HepG2 (cell line): ENCODE results near the gene TTC31. TPM values are rescaled to one million over a fixed set of nuclear protein-coding genes. Genes with fewer than 3 reads are reported as not detected.

ENCODE experiments used
- AGO1 ChIP-seq: fragments of 200-400 bp; formaldehyde crosslinking; IDR thresholded peaks from 2 replicates; pipeline ENCODE4 v1.6.1; 2017; ENCODE audit warnings: mild to moderate bottlenecking, low read depth, low read length, moderate library complexity; ENCODE audit not compliant: poor library complexity, severe bottlenecking
- ARHGAP35 ChIP-seq: sonication (generic); formaldehyde crosslinking; IDR thresholded peaks from 2 replicates; pipeline ENCODE4 v1.9.0; 2022; ENCODE audit warnings: mild to moderate bottlenecking, inconsistent platforms, moderate library complexity, missing genetic modification reagents, borderline replicate concordance
- EP300 ChIP-seq, 3 experiments: sonication (generic) in 1 of 3; formaldehyde crosslinking in 1 of 3; IDR thresholded peaks; 2 replicates each; pipeline versions ENCODE4 v1.5.1 to v1.6.1; 2011 to 2020; ENCODE audit warnings: low read depth in 2 of 3, low read length in 2 of 3, borderline replicate concordance in 1 of 3, improper control_type of control experiment in 1 of 3, mild to moderate bottlenecking in 1 of 3, missing genetic modification reagents in 1 of 3, moderate library complexity in 1 of 3
- HDAC1 ChIP-seq: sonication (generic); formaldehyde crosslinking; IDR thresholded peaks from 2 replicates; pipeline ENCODE4 v1.5.1; 2020; ENCODE audit warnings: mild to moderate bottlenecking, missing genetic modification reagents
- HINFP ChIP-seq: sonication (generic); formaldehyde crosslinking; IDR thresholded peaks from 2 replicates; pipeline ENCODE4 v1.4.0; 2020; ENCODE audit warnings: low read depth, mild to moderate bottlenecking, missing genetic modification reagents
- HNRNPUL1 ChIP-seq: fragments of 200-400 bp; formaldehyde crosslinking; IDR thresholded peaks from 2 replicates; pipeline ENCODE4 v1.6.1; 2017; ENCODE audit warnings: low read depth, mild to moderate bottlenecking, low read length, moderate library complexity
- MAFG ChIP-seq: sonication (generic); formaldehyde crosslinking; IDR thresholded peaks from 2 replicates; pipeline ENCODE4 v1.5.1; 2020; ENCODE audit warnings: mild to moderate bottlenecking, missing genetic modification reagents
- NFRKB ChIP-seq: fragments of 450-650 bp; IDR thresholded peaks from 2 replicates; pipeline ENCODE4 v1.6.1; 2017
- NR1H2 ChIP-seq: sonication (generic); formaldehyde crosslinking; IDR thresholded peaks from 2 replicates; pipeline ENCODE4 v1.8.1; 2022; ENCODE audit warnings: low read depth, missing genetic modification reagents, borderline replicate concordance
- PRDM4 ChIP-seq: sonication (generic); formaldehyde crosslinking; IDR thresholded peaks from 2 replicates; pipeline ENCODE4 v1.9.0; 2021; ENCODE audit warnings: missing genetic modification reagents, borderline replicate concordance
- RBFOX2 ChIP-seq: fragments of 200-400 bp; formaldehyde crosslinking; IDR thresholded peaks from 2 replicates; pipeline ENCODE4 v1.6.1; 2017; ENCODE audit warnings: low read depth, mild to moderate bottlenecking, low read length
- TSC22D2 ChIP-seq: sonication (generic); formaldehyde crosslinking; IDR thresholded peaks from 2 replicates; pipeline ENCODE4 v1.5.1; 2020; ENCODE audit warnings: missing genetic modification reagents, mild to moderate bottlenecking, borderline replicate concordance
- ZXDC ChIP-seq: sonication (generic); formaldehyde crosslinking; IDR thresholded peaks from 2 replicates; pipeline ENCODE4 v1.5.0; 2020; ENCODE audit warnings: mild to moderate bottlenecking, missing genetic modification reagents
- polyA plus RNA-seq, 8 experiments: library from polyadenylated mRNA; depleted of rRNA in 3 of 8; stranded (reverse) in 7 of 8; unstranded in 1 of 8; fragments of >200 nt; fragmentation: Illumina TruSeq in 4 of 8; extraction: Trizol in 4 of 8; gene quantifications; 2 replicates each; pipeline versions ENCODE4 v1.2.1 to v1.2.3, GENCODE V29; 2011 to 2016; ENCODE audit warnings: low read depth in 4 of 8, missing spikeins in 1 of 8, mixed read lengths in 1 of 8; ENCODE audit not compliant: insufficient read depth in 1 of 8
- total RNA-seq, 5 experiments: library from RNA; depleted of rRNA; stranded (reverse); fragments of >200 nt; fragmentation: Illumina TruSeq; extraction: Trizol; gene quantifications; 2 replicates each; pipeline ENCODE4 v1.2.3, GENCODE V29; 2016; ENCODE audit warnings: low read depth in 1 of 5
- TF ChIP-seq, protein P1 (sequence below): sonication (generic); formaldehyde crosslinking; conservative IDR thresholded peaks from 2 replicates; pipeline ENCODE4 v1.4.0; 2020; ENCODE audit warnings: missing genetic modification reagents
- TF ChIP-seq, protein P2 (sequence below): sonication (generic); formaldehyde crosslinking; IDR thresholded peaks from 2 replicates; pipeline ENCODE4 v1.5.0; 2020; ENCODE audit warnings: mild to moderate bottlenecking, missing genetic modification reagents

TTC31 gene
- total and polyA plus RNA-seq, 2 of the 13 experiments (the other 11 are each of a cell fraction or from before 2014, with no cell fraction given): 28.3 to 39.5 TPM

DNA sequence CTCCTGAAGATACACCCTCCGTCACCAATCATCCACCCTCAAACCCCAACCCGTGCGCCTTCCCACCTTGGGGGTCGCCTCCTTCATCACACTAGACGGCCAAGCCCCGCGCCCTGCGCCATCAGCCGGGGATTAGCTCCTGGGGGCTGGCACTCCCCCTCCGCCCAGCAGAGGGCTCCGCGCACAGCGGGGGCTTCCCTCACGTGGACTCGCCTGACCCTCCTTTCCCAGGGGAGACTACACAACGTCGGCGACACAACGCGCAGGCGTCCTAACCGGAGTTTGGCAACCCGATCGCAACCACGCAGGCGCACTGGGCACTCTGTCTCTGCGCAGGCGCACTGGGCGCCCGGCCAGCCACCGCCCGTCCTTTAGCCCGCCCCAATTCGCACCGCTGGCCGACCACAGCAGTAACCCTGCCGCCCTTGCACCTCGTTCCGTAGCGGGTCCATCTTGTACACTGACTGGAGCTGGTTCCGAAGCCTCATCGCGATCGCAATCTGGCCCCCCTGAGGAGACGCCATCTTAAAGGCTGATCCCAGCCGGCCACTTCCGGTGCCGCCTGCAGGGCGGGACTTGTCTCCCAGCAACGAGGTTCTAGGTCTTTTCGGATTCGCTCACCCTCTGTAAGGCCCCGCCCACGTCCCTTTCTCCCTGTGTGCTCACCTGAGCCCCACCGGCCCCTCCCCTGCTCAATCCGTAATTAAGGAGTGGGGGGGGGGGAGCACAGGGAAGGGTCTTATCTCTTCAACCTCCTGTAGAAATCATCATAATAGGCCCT lies 24.5 kb downstream of the TTC31 start, which contains the start of gene PCGF1 (continued):
- TF ChIP-seq ZXDC (no peak), MAFG (CRISPR knock-in tag) (no peak), HNRNPUL1 (no peak), HDAC1 (CRISPR knock-in tag) (peak; percentile 75), HINFP (CRISPR knock-in tag) (peak; percentile 97), ARHGAP35 (CRISPR knock-in tag) (peak; percentile 94), AGO1 (peak; percentile 98), NFRKB (peak; percentile 71; the same call in 1 of the 2 replicates), RBFOX2 (peak; percentile 97), TSC22D2 (CRISPR knock-in tag) (peak; percentile 76; the same call in 1 of the 2 replicates), EP300 (IDR thresholded peaks at IDR 0.05; ENCODE audit: low read depth in 2 of 2, low read length in 2 of 2) (peak in 1 of 2 experiments; percentile 47; a peak in 1 of 4 replicates), EP300 (CRISPR knock-in tag; IDR thresholded peaks at IDR 0.05; ENCODE audit: borderline replicate concordance) (no peak), PRDM4 (CRISPR knock-in tag) (no peak), NR1H2 (CRISPR knock-in tag) (no peak; the same call in 1 of the 2 replicates)
- TF ChIP-seq, protein P1, sequence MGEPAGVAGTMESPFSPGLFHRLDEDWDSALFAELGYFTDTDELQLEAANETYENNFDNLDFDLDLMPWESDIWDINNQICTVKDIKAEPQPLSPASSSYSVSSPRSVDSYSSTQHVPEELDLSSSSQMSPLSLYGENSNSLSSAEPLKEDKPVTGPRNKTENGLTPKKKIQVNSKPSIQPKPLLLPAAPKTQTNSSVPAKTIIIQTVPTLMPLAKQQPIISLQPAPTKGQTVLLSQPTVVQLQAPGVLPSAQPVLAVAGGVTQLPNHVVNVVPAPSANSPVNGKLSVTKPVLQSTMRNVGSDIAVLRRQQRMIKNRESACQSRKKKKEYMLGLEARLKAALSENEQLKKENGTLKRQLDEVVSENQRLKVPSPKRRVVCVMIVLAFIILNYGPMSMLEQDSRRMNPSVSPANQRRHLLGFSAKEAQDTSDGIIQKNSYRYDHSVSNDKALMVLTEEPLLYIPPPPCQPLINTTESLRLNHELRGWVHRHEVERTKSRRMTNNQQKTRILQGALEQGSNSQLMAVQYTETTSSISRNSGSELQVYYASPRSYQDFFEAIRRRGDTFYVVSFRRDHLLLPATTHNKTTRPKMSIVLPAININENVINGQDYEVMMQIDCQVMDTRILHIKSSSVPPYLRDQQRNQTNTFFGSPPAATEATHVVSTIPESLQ (CRISPR knock-in tag): no peak; the same call in 1 of the 2 replicates
- TF ChIP-seq, protein P2, sequence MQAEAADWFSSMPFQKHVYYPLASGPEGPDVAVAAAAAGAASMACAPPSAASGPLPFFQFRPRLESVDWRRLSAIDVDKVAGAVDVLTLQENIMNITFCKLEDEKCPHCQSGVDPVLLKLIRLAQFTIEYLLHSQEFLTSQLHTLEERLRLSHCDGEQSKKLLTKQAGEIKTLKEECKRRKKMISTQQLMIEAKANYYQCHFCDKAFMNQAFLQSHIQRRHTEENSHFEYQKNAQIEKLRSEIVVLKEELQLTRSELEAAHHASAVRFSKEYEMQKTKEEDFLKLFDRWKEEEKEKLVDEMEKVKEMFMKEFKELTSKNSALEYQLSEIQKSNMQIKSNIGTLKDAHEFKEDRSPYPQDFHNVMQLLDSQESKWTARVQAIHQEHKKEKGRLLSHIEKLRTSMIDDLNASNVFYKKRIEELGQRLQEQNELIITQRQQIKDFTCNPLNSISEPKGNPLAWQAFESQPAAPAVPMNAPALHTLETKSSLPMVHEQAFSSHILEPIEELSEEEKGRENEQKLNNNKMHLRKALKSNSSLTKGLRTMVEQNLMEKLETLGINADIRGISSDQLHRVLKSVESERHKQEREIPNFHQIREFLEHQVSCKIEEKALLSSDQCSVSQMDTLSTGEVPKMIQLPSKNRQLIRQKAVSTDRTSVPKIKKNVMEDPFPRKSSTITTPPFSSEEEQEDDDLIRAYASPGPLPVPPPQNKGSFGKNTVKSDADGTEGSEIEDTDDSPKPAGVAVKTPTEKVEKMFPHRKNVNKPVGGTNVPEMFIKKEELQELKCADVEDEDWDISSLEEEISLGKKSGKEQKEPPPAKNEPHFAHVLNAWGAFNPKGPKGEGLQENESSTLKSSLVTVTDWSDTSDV: no peak
